GM19372 (cell line): ENCODE measurements around the gene OSBP2.

ENCODE experiments used
- ATAC-seq: cut with Tn5 transposase; IDR thresholded peaks from one replicate; pipeline ENCODE4 v1.9.1; 2021; ENCODE audit warnings: mild to moderate bottlenecking, low read depth, moderate library complexity; ENCODE audit not compliant: unreplicated experiment

Gene OSBP2

GRCh38 chr22:30948930-30949342 lies 254.3 kb downstream of the OSBP2 start:
- ATAC-seq, result no peak

- no peak for ATAC-seq
Observed at GRCh38 chr22:30949934-30950660, 255.4 kb downstream of the OSBP2 start.

GRCh38 chr22:30953206-30953605 lies 258.5 kb downstream of the OSBP2 start:
- no peak for ATAC-seq

- no peak for ATAC-seq
Observed at GRCh38 chr22:30955153-30955552, 260.5 kb downstream of the OSBP2 start.
